Measurements from ENCODE around the gene OR2T3. TPM values are rescaled to one million over a fixed set of nuclear protein-coding genes. Genes with fewer than 3 reads are reported as not detected.
"Not testable (repeated sequence)": the region's sequence is repeated elsewhere in the genome, so short reads cannot be mapped to it uniquely, and the experiment has no call there.

The OR2T3 gene
- not detected for total RNA-seq
- not detected for polyA plus RNA-seq

GRCh38 chr1:248473051-248473450 lies at the start of gene OR2T3:
TSS of gene OR2T3 (plus strand) at chr1:248473351. CDS start at chr1:248473351, 0 bp downstream.
- H3K4me3 ChIP-seq (ENCODE audit: low read length); H3K4me3 Mint-ChIP-seq; POLR2A ChIA-PET; DNase-seq; CTCF ChIA-PET; H3K27me3 ChIP-seq (ENCODE audit: insufficient read depth, low read length, poor library complexity, severe bottlenecking); H3K36me3 Mint-ChIP-seq; H3K36me3 ChIP-seq (ENCODE audit: insufficient read depth, low read length); H3K27ac Mint-ChIP-seq; H3K4me1 ChIP-seq (ENCODE audit: insufficient read depth, low read length); H3K27me3 Mint-ChIP-seq; H3K4me1 Mint-ChIP-seq; H3K9me3 Mint-ChIP-seq; H3K27ac ChIP-seq (ENCODE audit: low read depth, low read length); H3K9me3 ChIP-seq (ENCODE audit: low read length): not testable (repeated sequence)

- CTCF ChIA-PET; H3K9me3 Mint-ChIP-seq; H3K36me3 Mint-ChIP-seq; H3K4me1 ChIP-seq (ENCODE audit: insufficient read depth, low read length); H3K27me3 Mint-ChIP-seq; POLR2A ChIA-PET; H3K36me3 ChIP-seq (ENCODE audit: insufficient read depth, low read length); H3K4me3 ChIP-seq (ENCODE audit: low read length); H3K27me3 ChIP-seq (ENCODE audit: insufficient read depth, low read length, poor library complexity, severe bottlenecking); DNase-seq; H3K9me3 ChIP-seq (ENCODE audit: low read length); H3K27ac Mint-ChIP-seq; H3K27ac ChIP-seq (ENCODE audit: low read depth, low read length); H3K4me3 Mint-ChIP-seq; H3K4me1 Mint-ChIP-seq: not testable (repeated sequence)
Observed at GRCh38 chr1:248427526-248428191, 45.5 kb upstream of the OR2T3 start.

DNA sequence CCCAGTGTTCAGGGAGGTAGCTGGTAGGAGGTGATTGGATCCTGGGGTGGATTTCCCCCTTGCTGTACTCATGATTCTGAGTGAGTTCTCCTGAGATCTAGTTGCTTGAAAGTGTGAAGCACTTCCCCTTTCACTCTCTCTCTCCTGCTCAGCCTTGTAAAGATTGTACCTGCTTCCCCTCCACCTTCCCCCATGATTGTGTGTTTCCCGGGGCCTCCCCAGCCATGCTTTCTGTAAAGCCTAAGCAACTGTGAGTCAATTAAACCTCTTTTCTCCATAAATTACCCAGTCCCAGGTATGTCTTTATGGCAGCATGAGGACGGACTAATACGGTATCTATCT lies 45.0 kb upstream of the OR2T3 start:
- H3K9me3 ChIP-seq (ENCODE audit: low read length); POLR2A ChIA-PET; H3K27ac ChIP-seq (ENCODE audit: low read depth, low read length); H3K27me3 Mint-ChIP-seq; H3K4me3 Mint-ChIP-seq; CTCF ChIA-PET; H3K36me3 ChIP-seq (ENCODE audit: insufficient read depth, low read length); H3K4me1 ChIP-seq (ENCODE audit: insufficient read depth, low read length); DNase-seq; H3K9me3 Mint-ChIP-seq; H3K36me3 Mint-ChIP-seq; H3K27ac Mint-ChIP-seq; H3K27me3 ChIP-seq (ENCODE audit: insufficient read depth, low read length, poor library complexity, severe bottlenecking); H3K4me3 ChIP-seq (ENCODE audit: low read length); H3K4me1 Mint-ChIP-seq: not testable (repeated sequence)

DNA sequence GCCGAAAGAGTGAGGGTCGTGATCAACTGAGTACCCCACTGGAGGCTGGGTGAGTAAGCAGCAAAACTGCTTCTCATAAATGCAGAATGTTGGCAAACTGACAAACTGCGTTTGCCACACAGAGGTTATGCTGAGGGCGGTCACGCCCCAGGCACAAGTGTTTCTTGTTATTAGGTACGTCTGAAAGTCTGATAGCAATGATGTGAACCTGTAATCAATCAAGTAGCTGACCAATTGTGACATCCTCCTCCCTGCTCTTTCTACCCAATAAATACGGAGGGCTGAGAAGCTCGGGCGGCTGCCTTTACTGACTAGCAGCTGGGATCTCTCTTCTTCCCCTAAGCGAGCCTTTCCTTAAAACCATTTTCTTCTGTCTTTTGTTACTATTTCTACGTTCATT lies 41.5 kb upstream of the OR2T3 start:
- H3K36me3 Mint-ChIP-seq; H3K4me1 Mint-ChIP-seq; H3K27me3 ChIP-seq (ENCODE audit: insufficient read depth, low read length, poor library complexity, severe bottlenecking); H3K4me1 ChIP-seq (ENCODE audit: insufficient read depth, low read length); H3K4me3 ChIP-seq (ENCODE audit: low read length); POLR2A ChIA-PET; H3K4me3 Mint-ChIP-seq; H3K27ac ChIP-seq (ENCODE audit: low read depth, low read length); H3K9me3 ChIP-seq (ENCODE audit: low read length); H3K27ac Mint-ChIP-seq; H3K27me3 Mint-ChIP-seq; H3K9me3 Mint-ChIP-seq; H3K36me3 ChIP-seq (ENCODE audit: insufficient read depth, low read length); DNase-seq; CTCF ChIA-PET: not testable (repeated sequence)

DNA sequence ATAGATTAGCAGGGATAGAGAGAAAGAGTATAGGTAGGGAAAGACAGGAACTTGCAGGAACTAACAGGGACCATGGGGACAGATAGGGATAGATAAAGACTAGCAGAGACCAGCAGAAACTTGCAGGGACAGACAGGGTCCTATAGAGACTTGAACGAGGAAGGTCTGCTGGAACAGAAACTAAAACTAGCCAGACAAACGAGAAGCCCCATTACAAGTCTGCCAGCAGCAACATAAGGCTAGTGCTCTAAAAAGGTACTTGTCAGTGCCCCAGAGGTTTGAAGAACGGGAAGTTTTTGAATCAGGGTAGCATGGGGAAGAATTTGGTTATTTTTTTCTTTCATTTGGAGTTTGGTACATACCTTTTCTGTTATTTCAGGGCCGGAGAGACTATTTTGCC lies 41.0 kb upstream of the OR2T3 start:
- H3K36me3 ChIP-seq (ENCODE audit: insufficient read depth, low read length); H3K4me3 Mint-ChIP-seq; H3K36me3 Mint-ChIP-seq; DNase-seq; H3K9me3 Mint-ChIP-seq; H3K27ac Mint-ChIP-seq; H3K27ac ChIP-seq (ENCODE audit: low read depth, low read length); H3K27me3 Mint-ChIP-seq; POLR2A ChIA-PET; H3K9me3 ChIP-seq (ENCODE audit: low read length); H3K27me3 ChIP-seq (ENCODE audit: insufficient read depth, low read length, poor library complexity, severe bottlenecking); H3K4me1 ChIP-seq (ENCODE audit: insufficient read depth, low read length); H3K4me3 ChIP-seq (ENCODE audit: low read length); H3K4me1 Mint-ChIP-seq; CTCF ChIA-PET: not testable (repeated sequence)

DNA sequence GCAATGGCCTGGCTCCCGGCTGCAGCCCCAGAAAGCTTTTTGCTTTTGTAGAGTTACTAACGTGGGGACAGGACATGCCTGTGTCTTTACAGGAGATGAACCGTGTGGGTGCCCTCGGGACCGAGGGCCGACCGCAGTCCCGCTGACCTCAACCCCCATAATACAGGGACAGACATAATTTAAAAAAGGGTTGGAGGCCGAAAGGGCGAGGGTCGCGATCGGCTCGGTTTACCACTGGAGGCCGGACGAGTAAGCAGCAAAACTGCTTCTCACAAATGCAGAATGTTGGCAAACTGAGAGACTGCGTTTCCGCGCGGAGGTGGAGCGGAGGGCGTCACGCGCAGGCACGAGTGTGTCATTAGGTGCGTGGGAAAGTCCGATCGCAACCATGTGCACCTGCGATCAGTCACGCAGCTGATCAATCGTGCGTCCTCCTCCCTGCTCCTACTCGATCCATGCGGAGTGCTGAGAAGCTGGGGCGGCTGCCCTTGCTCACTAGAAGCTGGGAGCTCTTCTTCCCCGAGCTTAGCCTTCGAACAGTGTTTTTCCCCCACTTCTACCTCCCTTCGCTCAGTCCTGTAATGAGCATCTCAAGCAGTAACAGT lies 39.2 kb upstream of the OR2T3 start:
- CTCF ChIA-PET; H3K27ac Mint-ChIP-seq; H3K9me3 Mint-ChIP-seq; H3K27me3 ChIP-seq (ENCODE audit: insufficient read depth, low read length, poor library complexity, severe bottlenecking); H3K36me3 Mint-ChIP-seq; H3K4me3 Mint-ChIP-seq; H3K27ac ChIP-seq (ENCODE audit: low read depth, low read length); H3K4me1 Mint-ChIP-seq; H3K36me3 ChIP-seq (ENCODE audit: insufficient read depth, low read length); POLR2A ChIA-PET; H3K9me3 ChIP-seq (ENCODE audit: low read length); H3K27me3 Mint-ChIP-seq; H3K4me1 ChIP-seq (ENCODE audit: insufficient read depth, low read length); H3K4me3 ChIP-seq (ENCODE audit: low read length); DNase-seq: not testable (repeated sequence)

- DNase-seq; H3K4me1 Mint-ChIP-seq; H3K36me3 ChIP-seq (ENCODE audit: insufficient read depth, low read length); H3K27ac ChIP-seq (ENCODE audit: low read depth, low read length); H3K36me3 Mint-ChIP-seq; CTCF ChIA-PET; H3K27ac Mint-ChIP-seq; H3K27me3 ChIP-seq (ENCODE audit: insufficient read depth, low read length, poor library complexity, severe bottlenecking); H3K4me3 Mint-ChIP-seq; H3K27me3 Mint-ChIP-seq; POLR2A ChIA-PET; H3K4me1 ChIP-seq (ENCODE audit: insufficient read depth, low read length); H3K9me3 ChIP-seq (ENCODE audit: low read length); H3K9me3 Mint-ChIP-seq; H3K4me3 ChIP-seq (ENCODE audit: low read length): not testable (repeated sequence)
Observed at GRCh38 chr1:248434913-248435312, 38.2 kb upstream of the OR2T3 start.

- H3K9me3 Mint-ChIP-seq; H3K9me3 ChIP-seq (ENCODE audit: low read length); H3K27ac Mint-ChIP-seq; DNase-seq; H3K36me3 Mint-ChIP-seq; H3K27me3 ChIP-seq (ENCODE audit: insufficient read depth, low read length, poor library complexity, severe bottlenecking); POLR2A ChIA-PET; H3K4me1 ChIP-seq (ENCODE audit: insufficient read depth, low read length); H3K4me3 ChIP-seq (ENCODE audit: low read length); CTCF ChIA-PET; H3K36me3 ChIP-seq (ENCODE audit: insufficient read depth, low read length); H3K4me1 Mint-ChIP-seq; H3K4me3 Mint-ChIP-seq; H3K27ac ChIP-seq (ENCODE audit: low read depth, low read length); H3K27me3 Mint-ChIP-seq: not testable (repeated sequence)
Observed at GRCh38 chr1:248436303-248436702, 36.8 kb upstream of the OR2T3 start.

GRCh38 chr1:248438668-248439067 lies 34.5 kb upstream of the OR2T3 start:
- H3K9me3 ChIP-seq (ENCODE audit: low read length); H3K36me3 Mint-ChIP-seq; H3K27me3 Mint-ChIP-seq; H3K27me3 ChIP-seq (ENCODE audit: insufficient read depth, low read length, poor library complexity, severe bottlenecking); DNase-seq; H3K4me1 ChIP-seq (ENCODE audit: insufficient read depth, low read length); H3K4me3 ChIP-seq (ENCODE audit: low read length); CTCF ChIA-PET; H3K9me3 Mint-ChIP-seq; H3K4me3 Mint-ChIP-seq; H3K36me3 ChIP-seq (ENCODE audit: insufficient read depth, low read length); H3K4me1 Mint-ChIP-seq; POLR2A ChIA-PET; H3K27ac Mint-ChIP-seq; H3K27ac ChIP-seq (ENCODE audit: low read depth, low read length): not testable (repeated sequence)

Data from CD8-positive, alpha-beta memory T cell (primary cell).